Endothelial cell of umbilical vein (primary cell): ENCODE data around the gene DNHD1. TPM values are rescaled to one million over a fixed set of nuclear protein-coding genes. Genes with fewer than 3 reads are reported as not detected.

Experiments
- BruUV-seq: library from RNA; stranded (reverse); fragments of 400-500 nt; replicated peaks from 2 replicates; lab custom pipeline; 2021; lab: Mats Ljungman, UMichigan
- CTCF ChIA-PET: fragments of 300-600, 350-600 bp; sonication (Branson Sonifier 250); formaldehyde crosslinking; loops from one replicate; lab custom pipeline; 2021; ENCODE audit warnings: antibody characterized with exemption, inconsistent platforms; lab: Charles Lee
- POLR2A ChIA-PET: fragments of 300-600, 350-600 bp; sonication (Branson Sonifier 250); formaldehyde crosslinking; loops from one replicate; lab custom pipeline; 2021; ENCODE audit warnings: antibody characterized with exemption, inconsistent platforms; lab: Charles Lee
- DNase-seq: peaks from one replicate; pipeline ENCODE4 v3.0.0-alpha.2; 2011; ENCODE audit warnings: low read depth, low spot score
- FAIRE-seq: peaks from 2 replicates; lab custom pipeline; 2011; peaks lifted over from hg19 to GRCh38; lab: Jason Lieb, UNC
- H2AFZ ChIP-seq: 2 replicates; pipeline ENCODE4 v1.6.0; 2012; ENCODE audit warnings: low read depth, low read length, control low read depth, inconsistent platforms
- H3K27ac ChIP-seq: 2 replicates; pipeline ENCODE4 v1.5.1; 2011; ENCODE audit warnings: low read depth, mild to moderate bottlenecking, control low read depth, low read length, moderate library complexity; ENCODE audit not compliant: insufficient read depth
- H3K27me3 ChIP-seq, 2 experiments: 2 replicates each; pipeline versions ENCODE4 v1.6.0 to v1.6.1; 2011; ENCODE audit warnings: low read length in 2 of 2, mixed read lengths in 1 of 2; ENCODE audit not compliant: control insufficient read depth in 2 of 2, insufficient read depth in 2 of 2
- H3K36me3 ChIP-seq, 2 experiments: 2 replicates in 1 of 2; 3 replicates in 1 of 2; pipeline ENCODE4 v1.5.1; 2011; ENCODE audit warnings: low read length in 2 of 2, mild to moderate bottlenecking in 1 of 2, moderate library complexity in 1 of 2; ENCODE audit not compliant: control insufficient read depth in 2 of 2, insufficient read depth in 2 of 2; ENCODE audit errors: extremely low read depth in 1 of 2
- H3K4me1 ChIP-seq: 3 replicates; pipeline ENCODE4 v1.5.1; 2011; ENCODE audit warnings: mild to moderate bottlenecking, low read length; ENCODE audit not compliant: control insufficient read depth, insufficient read depth; ENCODE audit errors: extremely low read depth
- H3K4me2 ChIP-seq: 2 replicates; pipeline ENCODE4 v1.6.1; 2011; ENCODE audit warnings: low read length, control low read depth, mixed read lengths; ENCODE audit not compliant: insufficient read depth
- H3K4me3 ChIP-seq, 3 experiments: fragments of 200-600 bp in 1 of 3; sonication (generic), shearing (Covaris generic) in 1 of 3; replicated peaks in 1 of 3; 2 replicates each; pipeline ENCODE4 v1.5.1; 2011 to 2016; ENCODE audit warnings: control low read depth in 3 of 3, low read length in 3 of 3, mild to moderate bottlenecking in 2 of 3, inconsistent platforms in 1 of 3, low read depth in 1 of 3, moderate library complexity in 1 of 3; ENCODE audit not compliant: insufficient read depth in 1 of 3
- H3K79me2 ChIP-seq: 2 replicates; pipeline ENCODE4 v1.6.0; 2012; ENCODE audit warnings: low read length, inconsistent platforms; ENCODE audit not compliant: control insufficient read depth, insufficient read depth
- H3K9ac ChIP-seq: replicated peaks from 2 replicates; pipeline ENCODE3; 2011; ENCODE audit warnings: low read length, control low read depth; ENCODE audit not compliant: insufficient read depth; ENCODE audit errors: extremely low read depth
- H3K9me1 ChIP-seq: replicated peaks from 3 replicates; pipeline ENCODE4 v1.6.0; 2011; ENCODE audit warnings: mild to moderate bottlenecking, low read length; ENCODE audit not compliant: control insufficient read depth, insufficient read depth; ENCODE audit errors: extremely low read depth
- H3K9me3 ChIP-seq: replicated peaks from 2 replicates; pipeline ENCODE4 v1.5.1; 2012; ENCODE audit warnings: low read length, inconsistent platforms; ENCODE audit not compliant: control insufficient read depth, insufficient read depth
- H4K20me1 ChIP-seq: replicated peaks from 2 replicates; pipeline ENCODE3; 2011; ENCODE audit warnings: mild to moderate bottlenecking, low read length; ENCODE audit not compliant: control insufficient read depth, insufficient read depth; ENCODE audit errors: extremely low read depth
- EZH2 ChIP-seq: IDR thresholded peaks from 2 replicates; pipeline ENCODE4 v1.6.1; 2012; ENCODE audit warnings: borderline replicate concordance, low read depth, mild to moderate bottlenecking, moderate library complexity, low read length, inconsistent platforms; ENCODE audit not compliant: severe bottlenecking
- GATA2 ChIP-seq: IDR thresholded peaks from 2 replicates; pipeline ENCODE4 v1.7.0; 2011; ENCODE audit warnings: low read depth, mild to moderate bottlenecking, moderate library complexity, mixed read lengths, low read length; ENCODE audit not compliant: insufficient read length, insufficient read depth
- JUN ChIP-seq: IDR thresholded peaks from 2 replicates; pipeline ENCODE4 v1.6.1; 2011; ENCODE audit warnings: borderline replicate concordance, low read depth; ENCODE audit not compliant: insufficient read length, insufficient read depth
- MYC ChIP-seq: IDR thresholded peaks from one replicate; pipeline ENCODE4 v1.6.1; 2011; ENCODE audit warnings: mild to moderate bottlenecking, low read depth, low read length
- POLR2A ChIP-seq: IDR thresholded peaks from 2 replicates; pipeline ENCODE4 v1.6.1; 2012; ENCODE audit warnings: low read depth, mild to moderate bottlenecking, control low read depth, low read length
- POLR2AphosphoS5 ChIP-seq: IDR thresholded peaks from 2 replicates; pipeline ENCODE4 v1.6.1; 2012; ENCODE audit warnings: low read depth, mild to moderate bottlenecking, control low read depth, low read length, moderate library complexity; ENCODE audit not compliant: insufficient read depth
- dilution Hi-C: fragments of 300-500 bp; cut with MboI; formaldehyde crosslinking; loops from one replicate; pipeline ENCODE4 v1.15.0; 2019; ENCODE audit warnings: low sequenced_read_pairs; ENCODE audit not compliant: extremely low pct_ligation_motif_present
- intact Hi-C: fragments of 100-400 bp; cut with micrococcal nuclease; formaldehyde crosslinking; loops from one replicate; pipeline ENCODE4 v1.10.0; 2022
- polyA plus RNA-seq, 4 experiments: library from polyadenylated mRNA; depleted of rRNA in 3 of 4; stranded (reverse) in 3 of 4; unstranded in 1 of 4; fragments of >200 nt; gene quantifications; 2 replicates each; pipeline versions ENCODE4 v1.2.1 to v1.2.3, GENCODE V29; 2011 to 2012; ENCODE audit warnings: missing spikeins in 1 of 4
- total RNA-seq: library from RNA; stranded (reverse); gene quantifications from 2 replicates; pipeline ENCODE4 v1.2.3, GENCODE V29; 2021
- TF ChIP-seq, protein P1 (sequence below): IDR thresholded peaks from 2 replicates; pipeline ENCODE4 v1.6.1; 2011; ENCODE audit not compliant: insufficient read depth, insufficient read length
- TF ChIP-seq, protein P2 (sequence below), 2 donors: IDR thresholded peaks; 1 replicate in 1 of 2; 2 replicates in 1 of 2; pipeline ENCODE4 v1.5.1; 2011; ENCODE audit warnings: low read length in 2 of 2, mild to moderate bottlenecking in 2 of 2, moderate library complexity in 2 of 2, control low read depth in 1 of 2, inconsistent platforms in 1 of 2, low read depth in 1 of 2; ENCODE audit not compliant: insufficient read depth in 1 of 2; ENCODE audit errors: extremely low read depth in 1 of 2

Gene DNHD1
- total and polyA plus RNA-seq, 2 donors (not counting 3 experiments of a cell fraction or from before 2014, with no cell fraction given): 3.7 to 8.6 TPM

DNA sequence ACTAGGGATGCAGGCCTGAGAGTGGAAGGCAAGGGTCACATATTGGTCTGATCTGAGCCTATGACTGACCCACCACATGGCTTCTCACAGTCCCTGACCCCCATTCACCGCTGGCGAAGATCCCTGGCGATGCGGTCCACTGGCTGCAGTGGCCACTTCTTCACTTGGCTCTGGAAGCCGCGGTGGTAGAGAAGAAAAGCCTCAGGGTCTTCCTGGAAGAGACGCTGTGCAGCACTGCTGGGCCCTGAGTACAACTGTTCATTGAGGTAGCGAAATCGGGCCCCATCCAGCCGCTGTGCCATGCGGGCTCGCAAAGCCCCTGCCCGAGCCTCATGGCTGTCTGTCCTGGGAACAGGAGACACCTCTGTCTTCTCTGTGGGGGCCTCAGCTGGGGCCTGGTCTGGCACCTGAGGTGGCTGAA lies 104.0 kb downstream of the DNHD1 start:
- H3K27me3 ChIP-seq: no peaks in the 10 kb centered on the region
- CTCF ChIA-PET: no interaction called here
- no peak for DNase-seq
- peaks cover 71% of the 10 kb centered on the region for H3K79me2 ChIP-seq
- TF ChIP-seq MYC (no peak), POLR2A (no peak), EZH2 (no peak), JUN (no peak), POLR2AphosphoS5 (no peak), GATA2 (no peak)
- TF ChIP-seq, protein P1, sequence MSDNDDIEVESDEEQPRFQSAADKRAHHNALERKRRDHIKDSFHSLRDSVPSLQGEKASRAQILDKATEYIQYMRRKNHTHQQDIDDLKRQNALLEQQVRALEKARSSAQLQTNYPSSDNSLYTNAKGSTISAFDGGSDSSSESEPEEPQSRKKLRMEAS: no peak
- TF ChIP-seq, protein P2, sequence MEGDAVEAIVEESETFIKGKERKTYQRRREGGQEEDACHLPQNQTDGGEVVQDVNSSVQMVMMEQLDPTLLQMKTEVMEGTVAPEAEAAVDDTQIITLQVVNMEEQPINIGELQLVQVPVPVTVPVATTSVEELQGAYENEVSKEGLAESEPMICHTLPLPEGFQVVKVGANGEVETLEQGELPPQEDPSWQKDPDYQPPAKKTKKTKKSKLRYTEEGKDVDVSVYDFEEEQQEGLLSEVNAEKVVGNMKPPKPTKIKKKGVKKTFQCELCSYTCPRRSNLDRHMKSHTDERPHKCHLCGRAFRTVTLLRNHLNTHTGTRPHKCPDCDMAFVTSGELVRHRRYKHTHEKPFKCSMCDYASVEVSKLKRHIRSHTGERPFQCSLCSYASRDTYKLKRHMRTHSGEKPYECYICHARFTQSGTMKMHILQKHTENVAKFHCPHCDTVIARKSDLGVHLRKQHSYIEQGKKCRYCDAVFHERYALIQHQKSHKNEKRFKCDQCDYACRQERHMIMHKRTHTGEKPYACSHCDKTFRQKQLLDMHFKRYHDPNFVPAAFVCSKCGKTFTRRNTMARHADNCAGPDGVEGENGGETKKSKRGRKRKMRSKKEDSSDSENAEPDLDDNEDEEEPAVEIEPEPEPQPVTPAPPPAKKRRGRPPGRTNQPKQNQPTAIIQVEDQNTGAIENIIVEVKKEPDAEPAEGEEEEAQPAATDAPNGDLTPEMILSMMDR (IDR thresholded peaks at IDR 0.05; ENCODE audit: extremely low read depth in 1 of 2, insufficient read depth in 1 of 2, low read depth in 1 of 2, low read length in 2 of 2): no peak
- BruUV-seq: no TSS peak
- peaks cover 22 to 23% of the 10 kb centered on the region in 2 experiments for H3K36me3 ChIP-seq
- no peaks in the 10 kb centered on the region for H3K9me3 ChIP-seq
- intact Hi-C loops (no loop called here), dilution Hi-C loops (no loop called here)
- H3K9me1 ChIP-seq: no peaks in the 10 kb centered on the region
- H3K27ac ChIP-seq: no peak overlapping the region
- peaks cover 3% of the 10 kb centered on the region for H4K20me1 ChIP-seq
- POLR2A ChIA-PET: no interaction called here
- no peak for FAIRE-seq
- H3K4me2 ChIP-seq: no peak overlapping the region
- no peak overlapping the region for H2AFZ ChIP-seq
- H3K9ac ChIP-seq: no peak overlapping the region
- peaks cover 21% of the 10 kb centered on the region for H3K4me1 ChIP-seq
- no peak overlapping the region for H3K4me3 ChIP-seq
